ENCODE measurements around the gene PRRT2.

The PRRT2 gene

GRCh38 chr16:29811896-29812665 is at the start of gene PRRT2:
PRRT2 (plus strand) TSS chr16:29812193; CDS start chr16:29813055, 862 bp downstream.
- H3K27ac ChIP-seq = peak within 1 kb of the TSS; percentile 100
- no peak for TF ChIP-seq CTCF (IDR thresholded peaks at IDR 0.05)

GRCh38 chr16:29763326-29763725 is 48.7 kb upstream of the PRRT2 start:
- TF ChIP-seq ZFX (IDR thresholded peaks at IDR 0.05; ENCODE audit: borderline replicate concordance) = no peak
- TF ChIP-seq CTCF (IDR thresholded peaks at IDR 0.05) = no peak
- H3K27ac ChIP-seq = no peak overlapping the region

- TF ChIP-seq ZFX (IDR thresholded peaks at IDR 0.05; ENCODE audit: borderline replicate concordance) = no peak
- TF ChIP-seq CTCF (IDR thresholded peaks at IDR 0.05) = no peak
- peak overlapping the region; percentile 64 for H3K27ac ChIP-seq
Measured at GRCh38 chr16:29765167-29766032, 46.6 kb upstream of the PRRT2 start.

- no peak overlapping the region; the same call in 1 of the 2 replicates for H3K27ac ChIP-seq
- no peak for TF ChIP-seq CTCF (IDR thresholded peaks at IDR 0.05)
Measured at GRCh38 chr16:29766571-29766970, 45.4 kb upstream of the PRRT2 start.

GRCh38 chr16:29767062-29767461 is 44.9 kb upstream of the PRRT2 start:
- TF ChIP-seq ZFX (IDR thresholded peaks at IDR 0.05; ENCODE audit: borderline replicate concordance) = no peak
- TF ChIP-seq CTCF (IDR thresholded peaks at IDR 0.05) = no peak
- H3K27ac ChIP-seq = 0 out of 2 replicates have a peak overlapping the region, but pooled peaks have one; percentile 12

GRCh38 chr16:29769507-29769906 is 42.5 kb upstream of the PRRT2 start:
- no peak overlapping the region for H3K27ac ChIP-seq
- no peak for TF ChIP-seq ZFX (IDR thresholded peaks at IDR 0.05; ENCODE audit: borderline replicate concordance)
- TF ChIP-seq CTCF (IDR thresholded peaks at IDR 0.05) = no peak

All from 22Rv1 (cell line).